Small intestine (tissue), 7 donors: ENCODE data around the gene TOP3A. TPM values are rescaled to one million over a fixed set of nuclear protein-coding genes. Genes with fewer than 3 reads are reported as not detected.

Source experiments
- DNase-seq, 2 donors: peaks; one replicate each; pipeline versions ENCODE4 v3.0.0 to v3.0.0-alpha.2; 2013
- FAIRE-seq: peaks from 2 replicates; lab custom pipeline; 2012; peaks lifted over from hg19 to GRCh38; lab: Jason Lieb, UNC
- H3K27ac ChIP-seq, 3 donors: one replicate each; pipeline ENCODE4 v1.5.1; 2013; ENCODE audit warnings: low read length in 2 of 3, mild to moderate bottlenecking in 2 of 3, control low read depth in 1 of 3, inconsistent platforms in 1 of 3, low read depth in 1 of 3, moderate library complexity in 1 of 3
- H3K27me3 ChIP-seq, 3 donors: one replicate each; pipeline ENCODE4 v1.6.1; 2013; ENCODE audit warnings: low read length in 3 of 3, inconsistent platforms in 1 of 3; ENCODE audit not compliant: control insufficient read depth in 3 of 3, insufficient read depth in 3 of 3
- H3K36me3 ChIP-seq, 3 donors: one replicate each; pipeline ENCODE4 v1.6.1; 2013; ENCODE audit warnings: low read length in 3 of 3, inconsistent platforms in 1 of 3, low read depth in 1 of 3, mild to moderate bottlenecking in 1 of 3, moderate library complexity in 1 of 3; ENCODE audit not compliant: control insufficient read depth in 3 of 3, insufficient read depth in 2 of 3
- H3K4me1 ChIP-seq, 3 donors: one replicate each; pipeline ENCODE4 v1.6.1; 2013; ENCODE audit warnings: low read length in 2 of 3, inconsistent platforms in 1 of 3, low read depth in 1 of 3, mild to moderate bottlenecking in 1 of 3, moderate library complexity in 1 of 3; ENCODE audit not compliant: control insufficient read depth in 3 of 3, insufficient read depth in 2 of 3
- H3K4me3 ChIP-seq, 3 donors: one replicate each; pipeline ENCODE4 v1.5.1; 2013; ENCODE audit warnings: low read length in 3 of 3, control low read depth in 1 of 3, inconsistent platforms in 1 of 3, low read depth in 1 of 3, mild to moderate bottlenecking in 1 of 3, moderate library complexity in 1 of 3
- H3K9me3 ChIP-seq, 2 donors: one replicate each; pipeline ENCODE4 v1.6.1; 2013; ENCODE audit warnings: low read depth in 1 of 2, low read length in 1 of 2; ENCODE audit not compliant: control insufficient read depth in 2 of 2, insufficient read depth in 1 of 2
- WGBS, 3 donors: extraction: QIAGEN DNeasy Blood & Tissue Kit; methylation state at CpG; one replicate each; pipeline ENCODE4 v1.1.7; 2013; 5-methylcytosine and 5-hydroxymethylcytosine counted together
- polyA plus RNA-seq, 4 donors: library from polyadenylated mRNA; stranded (reverse) in 3 of 4; unstranded in 1 of 4; fragments of 200-250 nt in 3 of 4; fragments of 120-200 nt in 1 of 4; gene quantifications; one replicate each; pipeline versions ENCODE4 v1.2.1 to v1.2.3, GENCODE V29; 2013
- donor health status: healthy with polysubstance abuse.
- donor health status: control.
- donor health status: control.
- donor health status: Bipolar disorder and iron deficiency.
- donor health status: healthy.

Gene TOP3A
- polyA plus RNA-seq, 4 donors, result 8.1 to 23.8 (median 15.5) TPM

GRCh38 chr17:18245038-18245776, 69.6 kb downstream of the TOP3A start:
- H3K9me3 ChIP-seq, result no peaks in the 10 kb centered on the region
- DNase-seq, result no peak
- no peak for FAIRE-seq
- H3K36me3 ChIP-seq, result peaks cover 14 to 88% (median 16%) of the 10 kb centered on the region in 3 donors
- no peak overlapping the region for H3K27ac ChIP-seq
- no peaks in the 10 kb centered on the region for H3K27me3 ChIP-seq
- WGBS, 3 donors, result 88 to 92% (median 91%) methylated on average over 21 of the region's 21 CpGs
- no peak overlapping the region for H3K4me3 ChIP-seq
- peaks cover 0 to 7% (median 0%) of the 10 kb centered on the region in 3 donors for H3K4me1 ChIP-seq

- DNase-seq (no peak), FAIRE-seq (no peak)
- H3K36me3 ChIP-seq, result peaks cover 16 to 94% (median 16%) of the 10 kb centered on the region in 3 donors
These were observed 73.4 kb downstream of the TOP3A start for GRCh38 chr17:18241229-18241871.

GRCh38 chr17:18240449-18240848, 74.3 kb downstream of the TOP3A start:
- Histone ChIP-seq H3K4me3 (no peak overlapping the region), H3K36me3 (peaks cover 10 to 94% (median 10%) of the 10 kb centered on the region in 3 donors), H3K4me1 (no peaks in the 10 kb centered on the region), H3K27ac (no peak overlapping the region), H3K9me3 (no peaks in the 10 kb centered on the region), H3K27me3 (no peaks in the 10 kb centered on the region)
- FAIRE-seq (no peak), DNase-seq (no peak)
- WGBS, 3 donors, result 92 to 93% (median 92%) methylated on average over 19 of the region's 19 CpGs

More at GRCh38 chr17:18241229-18241871, 73.4 kb downstream of the TOP3A start:
- 89 to 90% (median 90%) methylated on average over 28 of the region's 28 CpGs for WGBS, 3 donors
- no peak overlapping the region for H3K4me3 ChIP-seq
- H3K4me1 ChIP-seq, result peaks cover 0 to 2% (median 0%) of the 10 kb centered on the region in 3 donors
- no peaks in the 10 kb centered on the region for H3K27me3 ChIP-seq
- no peaks in the 10 kb centered on the region for H3K9me3 ChIP-seq
- no peak overlapping the region for H3K27ac ChIP-seq

- FAIRE-seq, result no peak
- Histone ChIP-seq H3K36me3 (peaks cover 2 to 96% (median 4%) of the 10 kb centered on the region in 3 donors), H3K27me3 (no peaks in the 10 kb centered on the region), H3K27ac (no peak overlapping the region), H3K9me3 (no peaks in the 10 kb centered on the region), H3K4me1 (no peaks in the 10 kb centered on the region), H3K4me3 (no peak overlapping the region)
- no peak for DNase-seq
- 92 to 94% (median 94%) methylated on average over 18 of the region's 18 CpGs for WGBS, 3 donors
These were observed 76.5 kb downstream of the TOP3A start for GRCh38 chr17:18238299-18238698.

- DNase-seq, result no peak
- H3K36me3 ChIP-seq, result peaks cover 2 to 97% (median 4%) of the 10 kb centered on the region in 3 donors
- whole genome bisulfite sequencing, 3 donors, result 91 to 94% (median 92%) methylated on average over 19 to 20 of the region's 20 CpGs
These were observed 77.3 kb downstream of the TOP3A start for GRCh38 chr17:18237461-18237860.

GRCh38 chr17:18236494-18236893, 78.3 kb downstream of the TOP3A start:
- no peak for DNase-seq
- Histone ChIP-seq H3K9me3 (no peaks in the 10 kb centered on the region), H3K27ac (no peak overlapping the region), H3K36me3 (peaks cover under 1 to 96% (median 2%) of the 10 kb centered on the region in 3 donors), H3K27me3 (no peaks in the 10 kb centered on the region), H3K4me3 (no peak overlapping the region), H3K4me1 (no peaks in the 10 kb centered on the region)
- no peak for FAIRE-seq
- 88 to 90% (median 90%) methylated on average over 18 of the region's 18 CpGs for WGBS, 3 donors

More at GRCh38 chr17:18237461-18237860, 77.3 kb downstream of the TOP3A start:
- Histone ChIP-seq H3K9me3 (no peaks in the 10 kb centered on the region), H3K4me1 (no peaks in the 10 kb centered on the region), H3K27ac (no peak overlapping the region), H3K27me3 (no peaks in the 10 kb centered on the region), H3K4me3 (no peak overlapping the region)
- no peak for FAIRE-seq

- Histone ChIP-seq H3K36me3 (peaks cover 0 to 93% (median 2%) of the 10 kb centered on the region in 3 donors), H3K27me3 (no peaks in the 10 kb centered on the region), H3K4me3 (no peak overlapping the region), H3K9me3 (no peaks in the 10 kb centered on the region), H3K27ac (no peak overlapping the region), H3K4me1 (no peaks in the 10 kb centered on the region)
- FAIRE-seq (no peak), DNase-seq (no peak)
- 51 to 61% (median 52%) methylated on average over 14 of the region's 14 CpGs for WGBS, 3 donors
These were observed 79.0 kb downstream of the TOP3A start for GRCh38 chr17:18235743-18236256.

GRCh38 chr17:18234853-18235380, 79.9 kb downstream of the TOP3A start:
- H3K4me3 ChIP-seq, result no peak overlapping the region
- no peak overlapping the region for H3K27ac ChIP-seq
- H3K36me3 ChIP-seq, result peaks cover 0 to 84% (median 2%) of the 10 kb centered on the region in 3 donors
- WGBS, 3 donors, result 95 to 97% (median 95%) methylated on average over 22 of the region's 22 CpGs
- no peaks in the 10 kb centered on the region for H3K27me3 ChIP-seq
- DNase-seq (no peak), FAIRE-seq (no peak)
- no peaks in the 10 kb centered on the region for H3K9me3 ChIP-seq
- no peaks in the 10 kb centered on the region for H3K4me1 ChIP-seq
